ENCODE data around the gene CLRN1. TPM values are rescaled to one million over a fixed set of nuclear protein-coding genes. Genes with fewer than 3 reads are reported as not detected.

Gene CLRN1
- total RNA-seq, 1 experiment from 2014 or later = not detected

GRCh38 chr3:150901793-150902192, 70.7 kb downstream of the CLRN1 start:
- no peaks in the 10 kb centered on the region for H3K4me1 Mint-ChIP-seq (ENCODE audit: insufficient read depth, unreplicated experiment)
- ChIA-PET POLR2A (no interaction called here), CTCF (no interaction called here)
- no peak overlapping the region for H3K27ac Mint-ChIP-seq (ENCODE audit: low read depth, unreplicated experiment)
- peaks cover 66% of the 10 kb centered on the region for H3K27me3 Mint-ChIP-seq (ENCODE audit: insufficient read depth, unreplicated experiment)
- H3K36me3 Mint-ChIP-seq (ENCODE audit: insufficient read depth, unreplicated experiment) = no peaks in the 10 kb centered on the region
- H3K9me3 Mint-ChIP-seq (ENCODE audit: unreplicated experiment) = no peaks in the 10 kb centered on the region
- DNase-seq (ENCODE audit: unreplicated experiment) = no peak
- no peak for TF ChIP-seq CTCF (IDR thresholded peaks at IDR 0.05; ENCODE audit: unreplicated experiment)
- intact Hi-C loops (cut with micrococcal nuclease) = no loop called here
- BruUV-seq (replicated peaks) = no TSS peak
- H3K4me3 Mint-ChIP-seq (ENCODE audit: unreplicated experiment) = no peak overlapping the region

GRCh38 chr3:150899141-150899540, 73.4 kb downstream of the CLRN1 start:
- H3K4me1 Mint-ChIP-seq (ENCODE audit: insufficient read depth, unreplicated experiment) = no peaks in the 10 kb centered on the region
- no peak overlapping the region for H3K27ac Mint-ChIP-seq (ENCODE audit: low read depth, unreplicated experiment)
- no TSS peak for BruUV-seq (replicated peaks)
- no peaks in the 10 kb centered on the region for H3K9me3 Mint-ChIP-seq (ENCODE audit: unreplicated experiment)
- intact Hi-C loops (cut with micrococcal nuclease) = no loop called here
- peaks cover 48% of the 10 kb centered on the region for H3K27me3 Mint-ChIP-seq (ENCODE audit: insufficient read depth, unreplicated experiment)
- no peak for TF ChIP-seq CTCF (IDR thresholded peaks at IDR 0.05; ENCODE audit: unreplicated experiment)
- ChIA-PET POLR2A (no interaction called here), CTCF (interaction anchor here (1.1 to 1.3 kb wide), 2 partner anchors 136 to 178 kb away, joined by 3 to 5 read pairs; no protein-coding TSS in a partner anchor)
- no peak overlapping the region for H3K4me3 Mint-ChIP-seq (ENCODE audit: unreplicated experiment)
- no peaks in the 10 kb centered on the region for H3K36me3 Mint-ChIP-seq (ENCODE audit: insufficient read depth, unreplicated experiment)
- DNase-seq (ENCODE audit: unreplicated experiment) = no peak

- H3K9me3 Mint-ChIP-seq (ENCODE audit: unreplicated experiment) = no peaks in the 10 kb centered on the region
- POLR2A ChIA-PET = no interaction called here
- intact Hi-C loops (cut with micrococcal nuclease) = no loop called here
- no peaks in the 10 kb centered on the region for H3K4me1 Mint-ChIP-seq (ENCODE audit: insufficient read depth, unreplicated experiment)
- no TSS peak for BruUV-seq (replicated peaks)
- no peak for TF ChIP-seq CTCF (IDR thresholded peaks at IDR 0.05; ENCODE audit: unreplicated experiment)
- DNase-seq (ENCODE audit: unreplicated experiment) = no peak
- H3K27me3 Mint-ChIP-seq (ENCODE audit: insufficient read depth, unreplicated experiment) = peaks cover 38% of the 10 kb centered on the region
- CTCF ChIA-PET = no interaction called here
- no peak overlapping the region for H3K27ac Mint-ChIP-seq (ENCODE audit: low read depth, unreplicated experiment)
- no peak overlapping the region for H3K4me3 Mint-ChIP-seq (ENCODE audit: unreplicated experiment)
- H3K36me3 Mint-ChIP-seq (ENCODE audit: insufficient read depth, unreplicated experiment) = no peaks in the 10 kb centered on the region
These were observed 74.3 kb downstream of the CLRN1 start for GRCh38 chr3:150898046-150898754.

GRCh38 chr3:150897592-150897991, 74.9 kb downstream of the CLRN1 start:
- H3K4me1 Mint-ChIP-seq (ENCODE audit: insufficient read depth, unreplicated experiment) = no peaks in the 10 kb centered on the region
- H3K4me3 Mint-ChIP-seq (ENCODE audit: unreplicated experiment) = no peak overlapping the region
- intact Hi-C loops (cut with micrococcal nuclease) = no loop called here
- no peak overlapping the region for H3K27ac Mint-ChIP-seq (ENCODE audit: low read depth, unreplicated experiment)
- POLR2A ChIA-PET = no interaction called here
- H3K27me3 Mint-ChIP-seq (ENCODE audit: insufficient read depth, unreplicated experiment) = peaks cover 32% of the 10 kb centered on the region
- DNase-seq (ENCODE audit: unreplicated experiment) = no peak
- no TSS peak for BruUV-seq (replicated peaks)
- no peaks in the 10 kb centered on the region for H3K36me3 Mint-ChIP-seq (ENCODE audit: insufficient read depth, unreplicated experiment)
- CTCF ChIA-PET = no interaction called here
- H3K9me3 Mint-ChIP-seq (ENCODE audit: unreplicated experiment) = no peaks in the 10 kb centered on the region
- TF ChIP-seq CTCF (IDR thresholded peaks at IDR 0.05; ENCODE audit: unreplicated experiment) = no peak

Measured in MCF 10A (cell line).